GM19328 (cell line): ENCODE data around the gene SSBP2.
"Not testable (repeated sequence)": the region's sequence is repeated elsewhere in the genome, so short reads cannot be mapped to it uniquely, and the experiment has no call there.

Experiments used
- ATAC-seq: cut with Tn5 transposase; IDR thresholded peaks from one replicate; pipeline ENCODE4 v1.9.1; 2021; ENCODE audit warnings: mild to moderate bottlenecking, moderate library complexity; ENCODE audit not compliant: unreplicated experiment

SSBP2 gene

GRCh38 chr5:81534441-81534840 is 216.5 kb downstream of the SSBP2 start:
- ATAC-seq: no peak

GRCh38 chr5:81533629-81534405 is 217.1 kb downstream of the SSBP2 start:
- no peak for ATAC-seq

GRCh38 chr5:81530919-81531318 is 220.0 kb downstream of the SSBP2 start:
- ATAC-seq: no peak

- ATAC-seq: no peak
Measured at GRCh38 chr5:81525690-81526089, 225.2 kb downstream of the SSBP2 start.

- no peak for ATAC-seq
Measured at GRCh38 chr5:81524015-81524414, 226.9 kb downstream of the SSBP2 start.

GRCh38 chr5:81522571-81522970 is 228.3 kb downstream of the SSBP2 start:
- no peak for ATAC-seq

GRCh38 chr5:81520769-81521168 is 230.1 kb downstream of the SSBP2 start:
- no peak for ATAC-seq

GRCh38 chr5:81519217-81519905 is 231.5 kb downstream of the SSBP2 start:
- ATAC-seq: no peak

- ATAC-seq: no peak
Measured at GRCh38 chr5:81517462-81517861, 233.4 kb downstream of the SSBP2 start.

- no peak for ATAC-seq
Measured at GRCh38 chr5:81516091-81516490, 234.8 kb downstream of the SSBP2 start.

GRCh38 chr5:81513982-81514381 is 236.9 kb downstream of the SSBP2 start:
- ATAC-seq: no peak

GRCh38 chr5:81513473-81513872 is 237.4 kb downstream of the SSBP2 start:
- no peak for ATAC-seq

- peak; percentile 93 for ATAC-seq
Measured at GRCh38 chr5:81506900-81507588, 243.9 kb downstream of the SSBP2 start.

GRCh38 chr5:81506378-81506777 is 244.5 kb downstream of the SSBP2 start:
- ATAC-seq: no peak

GRCh38 chr5:81505672-81506071 is 245.2 kb downstream of the SSBP2 start:
- no peak for ATAC-seq

- ATAC-seq: not testable (repeated sequence)
Measured at GRCh38 chr5:81503602-81504001, 247.3 kb downstream of the SSBP2 start.

- no peak for ATAC-seq
Measured at GRCh38 chr5:81495286-81495685, 255.6 kb downstream of the SSBP2 start.

GRCh38 chr5:81488862-81489261 is 262.0 kb downstream of the SSBP2 start:
- no peak for ATAC-seq

GRCh38 chr5:81486711-81487110 is 264.2 kb downstream of the SSBP2 start:
- ATAC-seq: no peak

- no peak for ATAC-seq
Measured at GRCh38 chr5:81482595-81482994, 268.3 kb downstream of the SSBP2 start.

- not testable (repeated sequence) for ATAC-seq
Measured at GRCh38 chr5:81473395-81473794, 277.5 kb downstream of the SSBP2 start.

- ATAC-seq: no peak
Measured at GRCh38 chr5:81469676-81470075, 281.2 kb downstream of the SSBP2 start.
